ENCODE results near the gene LRP1. TPM values are rescaled to one million over a fixed set of nuclear protein-coding genes. Genes with fewer than 3 reads are reported as not detected.

Gene LRP1
- total RNA-seq, 1 donor from 2014 or later, result 591 TPM

DNA sequence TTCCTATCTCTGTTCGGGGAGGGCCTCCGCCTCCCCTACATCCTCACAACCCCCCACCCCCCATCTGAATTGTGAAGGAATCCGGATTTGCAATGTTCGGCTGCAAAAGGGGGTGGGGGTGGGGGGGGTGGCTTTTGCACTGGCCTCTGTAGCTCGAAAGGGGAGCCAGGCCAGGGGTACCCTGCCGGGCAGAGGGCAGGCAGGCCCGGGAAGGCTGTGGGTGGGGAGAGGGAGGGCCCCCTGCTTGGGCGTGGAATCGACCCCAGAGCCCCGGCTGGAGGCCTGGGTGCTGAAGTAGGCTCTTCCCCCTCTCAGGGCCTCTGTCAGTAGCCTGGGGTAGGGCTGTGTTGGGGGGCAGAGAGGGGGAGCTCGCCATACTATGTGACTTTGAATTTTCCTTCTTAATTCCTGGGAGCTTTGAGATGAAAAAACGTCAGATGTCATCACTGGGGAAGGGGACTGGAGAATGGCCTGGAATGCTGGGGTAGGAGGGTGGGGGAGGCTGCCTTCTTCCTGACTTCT is 1.1 kb downstream of the LRP1 start:
- no peak for DNase-seq (ENCODE audit: extremely low spot score, unreplicated experiment)
- Mint-ChIP-seq H3K9me3 (ENCODE audit: unreplicated experiment) (no peaks in the 10 kb centered on the region), H3K27me3 (ENCODE audit: unreplicated experiment) (no peaks in the 10 kb centered on the region), H3K36me3 (ENCODE audit: unreplicated experiment) (peaks cover 4% of the 10 kb centered on the region), H3K4me3 (ENCODE audit: unreplicated experiment) (peak overlapping the region; percentile 89), H3K4me1 (ENCODE audit: unreplicated experiment) (peaks cover 60% of the 10 kb centered on the region), H3K27ac (ENCODE audit: unreplicated experiment) (peak overlapping the region; percentile 86)
- TF ChIP-seq, protein P1, sequence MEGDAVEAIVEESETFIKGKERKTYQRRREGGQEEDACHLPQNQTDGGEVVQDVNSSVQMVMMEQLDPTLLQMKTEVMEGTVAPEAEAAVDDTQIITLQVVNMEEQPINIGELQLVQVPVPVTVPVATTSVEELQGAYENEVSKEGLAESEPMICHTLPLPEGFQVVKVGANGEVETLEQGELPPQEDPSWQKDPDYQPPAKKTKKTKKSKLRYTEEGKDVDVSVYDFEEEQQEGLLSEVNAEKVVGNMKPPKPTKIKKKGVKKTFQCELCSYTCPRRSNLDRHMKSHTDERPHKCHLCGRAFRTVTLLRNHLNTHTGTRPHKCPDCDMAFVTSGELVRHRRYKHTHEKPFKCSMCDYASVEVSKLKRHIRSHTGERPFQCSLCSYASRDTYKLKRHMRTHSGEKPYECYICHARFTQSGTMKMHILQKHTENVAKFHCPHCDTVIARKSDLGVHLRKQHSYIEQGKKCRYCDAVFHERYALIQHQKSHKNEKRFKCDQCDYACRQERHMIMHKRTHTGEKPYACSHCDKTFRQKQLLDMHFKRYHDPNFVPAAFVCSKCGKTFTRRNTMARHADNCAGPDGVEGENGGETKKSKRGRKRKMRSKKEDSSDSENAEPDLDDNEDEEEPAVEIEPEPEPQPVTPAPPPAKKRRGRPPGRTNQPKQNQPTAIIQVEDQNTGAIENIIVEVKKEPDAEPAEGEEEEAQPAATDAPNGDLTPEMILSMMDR (IDR thresholded peaks at IDR 0.05), result no peak

DNA sequence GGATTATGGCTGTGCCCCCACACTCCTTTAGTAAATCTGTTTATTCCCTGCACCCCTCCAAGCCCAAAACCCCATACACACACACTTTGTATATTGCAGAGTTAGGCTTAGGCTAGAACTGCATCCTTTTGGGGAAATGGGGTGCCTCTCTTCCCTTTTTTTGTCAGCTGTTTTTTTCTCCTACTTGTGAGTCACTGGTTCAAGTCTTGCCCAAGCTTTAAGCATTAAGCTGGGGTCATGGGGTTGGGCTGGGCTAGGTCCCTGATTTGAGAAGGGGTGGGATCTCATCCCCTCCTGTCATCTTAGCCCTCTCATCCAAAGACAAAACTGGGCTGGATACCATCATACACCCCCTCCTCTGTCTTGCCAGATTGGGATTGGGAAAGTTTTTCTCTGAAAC is 1.6 kb downstream of the LRP1 start:
- Mint-ChIP-seq H3K27me3 (ENCODE audit: unreplicated experiment) (no peaks in the 10 kb centered on the region), H3K36me3 (ENCODE audit: unreplicated experiment) (peaks cover 5% of the 10 kb centered on the region), H3K4me1 (ENCODE audit: unreplicated experiment) (peaks cover 65% of the 10 kb centered on the region), H3K9me3 (ENCODE audit: unreplicated experiment) (no peaks in the 10 kb centered on the region), H3K27ac (ENCODE audit: unreplicated experiment) (peak overlapping the region; percentile 86), H3K4me3 (ENCODE audit: unreplicated experiment) (peak overlapping the region; percentile 89)
- DNase-seq (ENCODE audit: extremely low spot score, unreplicated experiment), result no peak
- TF ChIP-seq, protein P1 (IDR thresholded peaks at IDR 0.05), result no peak

DNA sequence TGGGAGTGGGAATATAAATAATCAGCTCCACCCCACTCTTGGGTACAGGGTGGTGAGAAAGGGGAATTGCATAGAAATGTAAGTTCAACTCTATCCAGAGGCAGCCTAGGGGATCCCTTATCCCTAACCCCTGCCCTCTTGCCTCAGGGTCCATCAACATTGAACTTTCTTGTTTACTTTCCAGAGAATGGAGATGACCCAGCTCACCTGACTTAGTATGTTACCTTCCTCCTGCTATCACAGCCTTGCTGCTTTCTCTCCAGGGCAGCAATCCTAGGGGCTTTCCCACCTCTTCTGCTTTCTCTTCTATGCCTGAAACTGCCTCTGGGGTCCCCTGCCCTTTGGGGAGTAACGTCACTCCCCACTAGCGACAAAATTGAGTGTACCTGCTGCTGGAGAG is 2.7 kb downstream of the LRP1 start:
- no peak for DNase-seq (ENCODE audit: extremely low spot score, unreplicated experiment)
- Mint-ChIP-seq H3K4me1 (ENCODE audit: unreplicated experiment) (peaks cover 76% of the 10 kb centered on the region), H3K36me3 (ENCODE audit: unreplicated experiment) (peaks cover 7% of the 10 kb centered on the region), H3K9me3 (ENCODE audit: unreplicated experiment) (no peaks in the 10 kb centered on the region), H3K4me3 (ENCODE audit: unreplicated experiment) (peak overlapping the region; percentile 89), H3K27me3 (ENCODE audit: unreplicated experiment) (no peaks in the 10 kb centered on the region), H3K27ac (ENCODE audit: unreplicated experiment) (peak overlapping the region; percentile 86)
- TF ChIP-seq, protein P1 (IDR thresholded peaks at IDR 0.05), result no peak

DNA sequence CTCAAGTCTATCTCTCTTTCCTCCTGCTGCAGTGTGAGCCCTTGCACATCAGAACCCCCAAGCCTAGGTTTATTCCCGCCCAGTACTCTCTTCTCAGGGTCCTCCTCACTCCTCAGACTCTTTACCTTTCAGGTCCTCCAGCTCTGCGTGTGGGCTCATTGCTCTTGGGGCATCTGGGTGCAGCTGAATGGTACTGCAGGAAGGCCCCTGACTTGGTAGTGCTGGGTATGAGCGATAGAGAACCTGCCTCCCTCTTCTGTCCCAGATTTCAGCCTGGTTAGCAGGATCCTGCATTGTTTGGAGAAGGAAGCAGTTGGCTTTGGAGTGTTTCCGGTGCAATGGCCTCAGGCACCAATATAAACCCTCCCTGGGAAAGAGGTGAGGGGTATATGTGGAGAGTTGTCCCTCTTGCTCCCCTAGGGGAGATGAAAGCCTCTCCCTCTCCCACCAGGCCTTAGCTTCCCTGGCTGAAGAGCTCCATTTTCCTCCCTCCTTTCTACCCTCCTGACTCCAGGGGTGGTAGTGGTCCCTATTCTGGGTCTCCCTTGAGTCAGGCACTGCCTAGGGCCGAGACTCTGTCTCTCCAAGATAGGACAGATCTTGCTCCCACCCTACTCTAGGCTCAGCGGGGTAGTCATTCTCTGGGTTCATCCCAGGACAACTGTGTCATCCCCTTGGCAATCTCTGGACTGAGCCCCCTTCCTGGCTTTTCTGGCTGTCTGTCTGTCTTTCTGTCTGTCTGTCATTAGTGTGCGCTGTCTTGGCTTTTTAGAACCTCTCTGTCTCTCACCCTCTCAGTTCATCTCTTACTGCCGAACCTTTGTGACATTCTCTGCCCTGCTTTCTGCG is 3.8 kb downstream of the LRP1 start:
- DNase-seq (ENCODE audit: extremely low spot score, unreplicated experiment), result no peak
- Mint-ChIP-seq H3K27me3 (ENCODE audit: unreplicated experiment) (no peaks in the 10 kb centered on the region), H3K4me1 (ENCODE audit: unreplicated experiment) (peaks cover 78% of the 10 kb centered on the region), H3K36me3 (ENCODE audit: unreplicated experiment) (peaks cover 7% of the 10 kb centered on the region), H3K9me3 (ENCODE audit: unreplicated experiment) (no peaks in the 10 kb centered on the region), H3K27ac (ENCODE audit: unreplicated experiment) (peak overlapping the region; percentile 86), H3K4me3 (ENCODE audit: unreplicated experiment) (peak overlapping the region; percentile 89)
- TF ChIP-seq, protein P1 (IDR thresholded peaks at IDR 0.05), result no peak

DNA sequence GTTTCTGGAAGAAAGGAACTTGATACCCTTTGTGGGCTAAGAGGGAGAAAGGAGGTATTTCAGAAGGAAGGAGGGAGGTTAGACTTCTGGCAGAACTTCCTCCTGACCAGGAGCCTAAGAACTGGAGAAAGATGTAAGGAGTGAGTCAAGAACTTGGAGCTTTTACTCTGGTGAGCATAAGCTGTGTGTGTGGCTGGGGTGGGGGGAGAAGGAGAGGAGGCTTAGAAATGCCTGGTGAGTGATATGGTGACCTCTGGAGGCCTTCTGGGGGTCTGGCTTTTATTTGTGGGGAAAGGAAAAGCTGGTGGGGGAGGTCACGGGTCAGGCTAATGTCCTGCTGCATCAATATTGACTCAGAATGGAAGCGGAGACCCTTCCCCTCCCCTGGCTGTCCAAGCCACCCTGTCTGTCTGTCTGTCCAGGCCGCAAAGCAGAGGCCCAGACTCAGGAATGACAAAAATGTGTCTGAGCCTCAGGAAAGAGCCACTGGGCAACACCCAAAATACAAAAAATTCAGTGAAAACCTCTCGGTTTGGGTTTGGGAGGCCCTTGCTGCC is 4.8 kb downstream of the LRP1 start:
- Mint-ChIP-seq H3K27ac (ENCODE audit: unreplicated experiment) (peak overlapping the region; percentile 86), H3K27me3 (ENCODE audit: unreplicated experiment) (no peaks in the 10 kb centered on the region), H3K4me1 (ENCODE audit: unreplicated experiment) (peaks cover 82% of the 10 kb centered on the region), H3K4me3 (ENCODE audit: unreplicated experiment) (peak overlapping the region; percentile 89), H3K9me3 (ENCODE audit: unreplicated experiment) (no peaks in the 10 kb centered on the region), H3K36me3 (ENCODE audit: unreplicated experiment) (peaks cover 7% of the 10 kb centered on the region)
- TF ChIP-seq, protein P1 (IDR thresholded peaks at IDR 0.05), result no peak
- DNase-seq (ENCODE audit: extremely low spot score, unreplicated experiment), result no peak

All from osteocyte (in vitro differentiated cells).